Measurements from ENCODE around the gene DDX17.
"Not testable (repeated sequence)": the region's sequence is repeated elsewhere in the genome, so short reads cannot be mapped to it uniquely, and the experiment has no call there.

DDX17 gene

GRCh38 chr22:38491707-38492348 is 14.3 kb downstream of the DDX17 start:
- no peak for DNase-seq

DNA sequence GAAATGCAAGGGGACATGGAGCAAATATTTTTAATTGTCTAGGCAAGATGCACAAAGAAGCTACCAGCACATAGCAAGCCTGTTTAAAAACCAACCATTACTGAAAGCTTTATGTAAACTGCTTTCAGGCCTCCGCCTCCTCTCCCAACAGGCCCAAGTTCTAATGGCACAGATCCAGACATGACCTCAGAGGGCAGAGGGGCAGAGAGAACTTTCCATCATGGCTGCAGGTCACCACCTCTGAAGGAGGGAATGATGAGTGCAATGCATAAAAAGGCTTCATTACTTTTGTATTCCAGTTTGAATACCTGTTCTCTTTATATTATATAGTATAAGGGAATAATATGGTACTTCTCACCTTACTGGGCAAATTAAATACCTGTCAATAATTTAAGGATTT is 15.2 kb downstream of the DDX17 start:
- DNase-seq: no peak

DNA sequence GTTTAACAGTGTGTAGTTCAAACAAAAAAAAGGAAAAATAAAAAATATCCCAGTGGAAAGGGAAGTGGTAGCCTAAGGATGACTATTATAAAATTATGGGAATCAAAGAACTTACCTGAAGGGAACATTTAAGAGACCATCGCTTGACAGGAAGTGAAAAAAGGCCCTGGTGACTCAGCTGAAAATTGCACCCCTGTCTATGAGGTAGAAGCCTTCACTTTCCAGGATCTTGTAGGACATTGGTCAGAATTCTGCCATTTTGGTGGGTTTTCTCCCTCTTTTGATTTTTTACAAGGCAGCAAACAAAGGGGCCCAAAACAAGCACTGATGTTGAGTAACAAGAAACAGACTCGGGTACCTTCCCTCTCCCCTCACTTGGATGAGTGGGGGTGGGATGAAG is 15.6 kb downstream of the DDX17 start:
- DNase-seq: no peak

DNA sequence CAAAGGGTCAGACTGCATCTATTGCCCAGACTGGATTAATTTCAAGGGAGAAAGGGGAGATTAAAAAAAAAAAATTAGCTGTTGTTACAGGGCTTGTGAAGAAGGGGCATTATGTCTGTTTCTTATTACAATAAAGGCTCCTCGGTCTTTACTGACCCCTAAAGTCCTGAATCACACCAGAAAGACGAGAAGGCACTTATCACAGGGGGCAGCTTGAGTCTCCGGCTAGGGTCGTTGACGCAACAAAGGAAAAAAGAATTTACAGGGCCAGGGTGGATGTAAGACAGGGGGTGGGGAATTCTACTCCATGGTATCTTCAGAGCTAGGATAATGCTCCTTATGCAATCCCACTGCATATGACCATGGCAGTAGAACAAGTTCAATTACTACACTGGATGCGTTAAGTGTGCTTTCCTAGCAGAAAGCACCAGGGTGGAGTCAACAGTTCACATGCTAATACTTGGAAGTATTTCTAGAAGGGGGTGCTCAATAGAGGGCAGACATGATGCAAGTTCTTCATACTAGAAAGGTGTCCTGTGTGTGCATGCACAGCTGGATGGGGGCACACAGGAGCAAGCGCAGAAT is 16.5 kb downstream of the DDX17 start:
- DNase-seq: no peak

- no peak for DNase-seq
These were observed 17.0 kb downstream of the DDX17 start for GRCh38 chr22:38489142-38489541.

GRCh38 chr22:38487946-38488345 is 18.2 kb downstream of the DDX17 start:
- DNase-seq: no peak

GRCh38 chr22:38485783-38486182 is 20.3 kb downstream of the DDX17 start:
- no peak for DNase-seq

- DNase-seq: no peak
These were observed 21.9 kb downstream of the DDX17 start for GRCh38 chr22:38484244-38484643.

DNA sequence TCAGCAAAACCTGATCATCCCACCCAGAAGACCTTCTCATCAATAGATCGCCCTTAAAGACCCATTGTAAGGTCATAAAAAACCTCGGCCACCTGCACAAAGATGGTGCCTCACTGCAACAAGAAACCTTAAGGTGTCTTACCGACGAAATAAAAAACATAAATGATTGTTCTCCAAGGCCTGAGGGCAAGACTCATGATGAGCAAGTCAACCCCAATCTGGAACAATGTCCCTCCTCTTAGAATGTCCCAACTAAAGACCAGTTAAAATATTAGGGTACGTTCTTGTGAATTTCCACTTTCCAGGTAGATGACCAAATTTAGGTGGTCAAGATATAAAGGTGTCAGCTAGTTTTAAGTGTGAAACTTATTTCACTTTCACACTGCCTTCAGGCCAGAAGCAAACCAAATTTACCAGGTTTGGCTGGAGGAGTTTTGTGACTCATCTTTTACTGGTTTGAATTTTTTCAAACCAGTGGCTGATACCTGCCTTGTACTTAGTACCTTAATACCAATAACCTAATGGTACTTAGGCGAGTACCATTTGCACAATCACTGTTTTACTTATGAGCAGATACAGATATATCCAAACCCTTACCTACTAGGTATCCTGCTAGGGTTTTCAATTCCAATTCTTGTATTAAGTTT is 23.3 kb downstream of the DDX17 start:
- no peak for DNase-seq

- no peak for DNase-seq
These were observed 24.2 kb downstream of the DDX17 start for GRCh38 chr22:38481871-38482332.

DNA sequence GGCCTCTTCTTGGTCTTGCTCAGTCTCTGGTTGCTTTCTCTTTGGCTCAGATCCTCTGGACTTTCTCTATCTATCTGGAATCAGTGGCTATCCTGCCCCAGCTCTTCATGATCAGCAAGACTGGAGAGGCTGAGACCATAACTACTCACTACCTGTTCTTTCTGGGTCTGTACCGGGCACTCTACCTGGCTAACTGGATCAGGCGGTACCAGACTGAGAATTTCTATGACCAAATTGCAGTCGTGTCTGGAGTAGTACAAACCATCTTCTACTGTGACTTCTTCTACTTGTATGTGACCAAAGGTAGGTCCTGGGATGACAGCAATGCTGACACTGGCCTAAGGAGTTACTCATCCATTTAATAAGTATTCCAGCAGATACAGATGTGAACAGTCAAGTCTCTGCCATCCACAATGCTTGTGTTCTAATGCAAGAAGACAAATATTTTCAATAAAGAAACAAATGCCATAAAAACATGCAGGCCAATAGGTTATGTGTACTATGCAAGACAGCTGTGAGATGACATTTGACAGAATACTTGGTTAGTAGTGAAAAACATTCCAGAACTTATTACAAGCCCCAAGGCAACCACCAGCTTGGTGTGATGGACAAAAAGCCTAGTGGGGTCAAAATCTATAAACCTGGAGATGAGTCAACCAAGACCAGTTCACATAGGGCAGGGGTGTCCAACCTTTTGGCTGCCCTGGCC is 24.8 kb downstream of the DDX17 start:
- DNase-seq: no peak

DNA sequence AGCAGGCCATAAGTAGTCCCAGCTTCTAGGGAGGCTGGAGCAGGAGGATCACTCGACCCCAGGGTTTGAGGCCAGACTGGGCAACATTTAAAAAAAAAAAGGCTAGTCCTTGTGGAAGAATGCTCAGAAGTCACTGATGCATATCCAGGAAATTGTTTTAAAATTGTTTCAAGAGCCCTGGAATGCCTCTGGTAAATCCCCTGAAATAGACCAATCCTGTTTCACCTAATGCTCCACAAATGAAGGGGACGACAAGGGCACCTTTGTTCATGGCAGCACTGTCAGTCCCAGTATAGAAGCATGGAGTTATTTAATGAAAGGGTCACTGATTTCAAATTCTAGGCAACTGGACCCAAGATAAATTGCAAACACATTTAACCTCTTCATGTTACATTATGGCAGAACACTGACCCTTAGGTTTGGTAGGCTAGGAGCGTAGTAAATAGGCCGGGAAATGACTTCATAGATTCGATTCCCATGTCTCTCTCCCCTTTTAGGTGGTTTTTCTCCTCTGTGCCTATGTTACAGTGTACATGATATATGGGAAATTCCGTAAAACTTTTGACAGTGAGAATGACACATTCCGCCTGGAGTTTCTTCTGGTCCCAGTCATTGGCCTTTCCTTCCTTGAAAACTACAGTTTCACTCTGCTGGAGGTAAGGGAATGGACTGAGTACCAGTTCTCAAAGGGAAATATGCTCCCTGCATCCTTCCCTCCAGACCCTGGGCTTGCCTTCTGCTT is 26.8 kb downstream of the DDX17 start:
- DNase-seq: no peak

DNA sequence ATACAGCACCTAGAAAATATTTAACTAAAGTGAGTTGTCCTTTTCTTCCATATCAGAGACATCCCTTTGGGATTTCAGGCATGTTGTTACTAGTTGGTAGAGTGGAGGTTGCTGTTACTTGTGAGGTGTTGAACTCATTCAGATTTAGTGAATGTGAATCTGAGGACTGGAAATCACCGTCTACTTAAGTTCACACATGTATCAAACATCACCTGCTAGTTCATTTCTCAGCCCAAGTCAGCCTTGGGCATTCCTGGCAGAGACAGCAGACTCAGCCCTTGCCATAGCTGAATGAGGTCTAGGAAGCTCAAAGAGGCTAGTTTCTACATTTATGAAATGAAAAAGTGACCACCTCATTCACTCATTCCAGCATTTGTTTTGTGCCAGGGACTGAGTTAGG is 28.5 kb downstream of the DDX17 start:
- no peak for DNase-seq

GRCh38 chr22:38474003-38474607 is 32.0 kb downstream of the DDX17 start:
- no peak for DNase-seq

DNA sequence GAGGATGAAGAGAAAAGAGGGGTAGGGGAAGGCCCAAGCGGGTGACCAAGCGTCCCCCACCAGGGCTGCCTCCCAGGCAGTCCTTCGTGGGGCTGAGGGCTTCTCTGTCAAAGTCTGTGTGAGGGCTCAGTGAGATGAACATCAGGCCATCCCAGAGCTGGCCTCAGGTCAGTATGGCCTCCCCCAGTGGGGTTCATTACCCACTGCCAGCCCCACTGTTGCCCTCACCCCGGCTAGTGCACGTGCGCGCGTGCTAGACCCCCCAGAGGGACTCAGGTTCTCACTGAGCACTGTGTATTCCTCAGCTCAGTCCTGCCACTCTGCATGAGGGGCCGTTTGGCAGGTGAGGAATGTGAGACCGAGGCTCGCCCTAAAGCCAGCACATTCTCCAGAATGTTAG is 34.9 kb downstream of the DDX17 start:
- DNase-seq: no peak

DNA sequence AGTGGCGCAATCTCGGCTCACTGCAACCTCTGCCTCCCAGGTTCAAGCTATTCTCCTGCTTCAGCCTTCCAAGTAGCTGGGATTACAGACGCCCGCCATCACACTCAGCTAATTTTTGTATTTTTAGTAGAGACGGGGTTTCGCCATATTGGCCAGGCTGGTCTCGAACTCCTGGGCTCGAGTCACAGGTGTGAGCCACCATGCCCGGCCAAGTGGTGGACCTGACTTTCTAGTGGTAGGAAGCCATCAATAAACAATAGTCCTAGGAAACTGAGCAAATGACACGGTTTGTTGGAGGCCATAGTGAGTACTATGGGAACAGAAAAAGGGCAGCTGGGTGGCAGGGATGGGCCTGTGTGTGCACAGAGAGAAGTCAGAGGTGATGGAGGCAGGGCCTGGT is 35.9 kb downstream of the DDX17 start:
- DNase-seq: not testable (repeated sequence)

DNA sequence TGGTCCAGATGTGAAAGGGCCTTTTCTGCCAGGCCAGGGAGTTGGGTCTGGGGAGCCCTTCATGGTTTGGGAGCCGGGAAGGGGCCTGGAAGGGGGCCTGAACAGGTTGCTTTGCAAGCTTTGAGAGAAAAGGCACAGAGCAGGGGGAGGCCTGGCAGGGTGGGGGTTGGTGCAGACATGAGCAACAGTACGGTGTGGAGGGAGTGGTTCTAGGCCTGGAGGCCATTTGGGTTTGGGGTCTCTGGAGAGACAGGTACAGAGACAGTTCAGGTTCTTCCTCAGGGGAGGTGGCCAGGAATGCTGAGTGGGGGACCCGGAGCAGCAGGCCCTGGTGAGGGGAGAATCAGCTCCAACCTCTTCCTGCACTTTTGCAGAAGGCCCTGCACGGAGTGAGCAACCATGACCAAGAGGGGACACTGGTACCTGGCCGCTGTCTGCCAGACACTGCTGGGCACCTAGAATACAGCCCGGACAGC is 36.8 kb downstream of the DDX17 start:
- no peak for DNase-seq

DNA sequence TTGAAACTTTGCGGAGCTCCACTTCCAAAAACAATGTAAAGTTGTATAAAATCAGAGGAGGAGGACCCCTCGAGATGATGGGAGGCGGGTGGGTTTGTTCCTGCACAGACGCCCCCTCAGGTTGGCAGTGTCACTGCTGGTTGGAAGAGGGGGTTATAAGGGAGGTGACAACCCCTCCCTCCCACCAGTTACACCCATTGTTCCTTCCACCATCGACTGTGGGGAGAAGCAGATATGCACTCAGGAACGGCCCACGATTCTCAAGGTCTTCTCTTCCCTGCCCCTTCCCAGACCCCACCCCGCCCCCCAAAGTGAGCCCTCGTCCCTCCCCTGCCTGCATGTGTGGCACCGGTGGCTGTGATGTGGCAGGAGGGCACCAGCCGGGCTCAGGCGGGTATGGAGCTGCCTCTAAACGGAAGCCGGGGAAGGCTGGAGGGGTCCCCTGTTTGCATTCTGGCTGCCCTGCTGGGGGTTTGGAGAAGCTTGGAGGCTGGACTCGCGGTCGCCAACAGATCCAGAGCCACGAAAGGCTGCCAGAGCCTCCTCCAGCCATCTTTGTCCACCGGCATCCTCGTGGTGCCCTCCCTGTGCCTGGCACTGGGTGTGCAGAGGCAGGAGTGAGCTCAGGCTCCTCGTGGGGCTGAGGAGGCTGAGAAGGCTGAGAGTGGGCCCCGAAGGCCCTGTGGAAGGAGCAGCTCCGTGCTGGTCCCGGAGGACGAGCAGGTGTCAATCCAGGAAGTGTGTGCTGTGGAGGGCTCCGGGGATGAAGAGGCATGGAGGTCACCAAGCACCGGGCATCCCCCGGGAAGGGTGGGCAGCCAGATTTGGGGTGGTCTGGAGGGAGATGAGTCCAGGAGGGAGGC is 37.4 kb downstream of the DDX17 start:
- no peak for DNase-seq

GRCh38 chr22:38467904-38468442 is 38.1 kb downstream of the DDX17 start, which contains the start of gene KDELR3:
Gene KDELR3, plus strand, starts transcription at chr22:38468096. Its CDS starts 138 bp downstream, at chr22:38468234.
- peak in 1 of 4 experiments; percentile 28 for DNase-seq

DNA sequence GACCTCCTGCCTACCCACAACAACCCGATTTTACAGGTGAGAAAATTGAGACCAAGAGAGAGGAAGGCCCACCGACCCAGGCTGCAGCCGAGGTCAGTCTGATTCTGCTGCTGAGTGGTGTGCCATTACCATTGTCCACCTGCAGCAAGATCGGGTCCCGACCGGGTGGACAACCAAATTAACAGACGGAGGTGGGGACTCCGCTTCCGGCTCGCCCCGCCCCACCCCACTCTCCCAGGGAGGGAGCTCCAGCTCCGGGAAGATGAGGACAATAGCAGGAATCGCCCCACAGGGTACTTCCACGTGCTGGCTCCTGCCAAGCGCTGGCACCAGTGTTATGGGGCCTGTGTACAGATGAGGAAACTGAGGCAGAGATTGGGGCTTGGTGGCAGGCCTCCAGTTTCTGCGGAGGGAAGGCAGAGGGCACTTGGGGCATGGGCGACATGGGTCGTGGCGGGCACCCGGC is 38.6 kb downstream of the DDX17 start:
- no peak for DNase-seq
